Fibroblast of skin of back (primary cell): ENCODE measurements around the gene ZFP3.
"Not testable (repeated sequence)": the region's sequence is repeated elsewhere in the genome, so short reads cannot be mapped to it uniquely, and the experiment has no call there.

ENCODE experiments used
- DNase-seq: peaks from one replicate; pipeline ENCODE4 v3.0.0-alpha.2; 2013

Gene ZFP3

GRCh38 chr17:5126719-5127488 lies 48.6 kb downstream of the ZFP3 start:
- no peak for DNase-seq

- no peak for DNase-seq
Observed at GRCh38 chr17:5127910-5128309, 49.6 kb downstream of the ZFP3 start.

- not testable (repeated sequence) for DNase-seq
Observed at GRCh38 chr17:5128387-5128786, 50.1 kb downstream of the ZFP3 start.

- DNase-seq, result no peak
Observed at GRCh38 chr17:5128905-5129535, 50.8 kb downstream of the ZFP3 start.

- DNase-seq, result not testable (repeated sequence)
Observed at GRCh38 chr17:5129770-5130169, 51.5 kb downstream of the ZFP3 start.

GRCh38 chr17:5130261-5130660 lies 52.0 kb downstream of the ZFP3 start:
- DNase-seq, result not testable (repeated sequence)

- DNase-seq, result not testable (repeated sequence)
Observed at GRCh38 chr17:5130687-5131086, 52.4 kb downstream of the ZFP3 start.

- no peak for DNase-seq
Observed at GRCh38 chr17:5131146-5131715, 53.0 kb downstream of the ZFP3 start.

GRCh38 chr17:5131799-5132502 lies 53.7 kb downstream of the ZFP3 start:
- not testable (repeated sequence) for DNase-seq

- DNase-seq, result not testable (repeated sequence)
Observed at GRCh38 chr17:5132503-5133225, 54.4 kb downstream of the ZFP3 start.

GRCh38 chr17:5133311-5133710 lies 55.0 kb downstream of the ZFP3 start:
- DNase-seq, result no peak

- not testable (repeated sequence) for DNase-seq
Observed at GRCh38 chr17:5133961-5134360, 55.7 kb downstream of the ZFP3 start.

GRCh38 chr17:5134571-5134970 lies 56.3 kb downstream of the ZFP3 start:
- DNase-seq, result not testable (repeated sequence)

- not testable (repeated sequence) for DNase-seq
Observed at GRCh38 chr17:5135131-5135712, 57.0 kb downstream of the ZFP3 start.

- DNase-seq, result no peak
Observed at GRCh38 chr17:5135726-5136579, 57.7 kb downstream of the ZFP3 start.

GRCh38 chr17:5136580-5137412 lies 58.5 kb downstream of the ZFP3 start:
- DNase-seq, result not testable (repeated sequence)

GRCh38 chr17:5137511-5138197 lies 59.4 kb downstream of the ZFP3 start:
- DNase-seq, result not testable (repeated sequence)

GRCh38 chr17:5138198-5138544 lies 59.9 kb downstream of the ZFP3 start:
- DNase-seq, result not testable (repeated sequence)
